ENCODE data around the gene VAX1. TPM values are rescaled to one million over a fixed set of nuclear protein-coding genes. Genes with fewer than 3 reads are reported as not detected.
A peak's percentile ranks its signal among the peaks of the same experiment; 100 is the strongest.

Gene VAX1
- total and polyA plus RNA-seq, 7 donors = not detected

DNA sequence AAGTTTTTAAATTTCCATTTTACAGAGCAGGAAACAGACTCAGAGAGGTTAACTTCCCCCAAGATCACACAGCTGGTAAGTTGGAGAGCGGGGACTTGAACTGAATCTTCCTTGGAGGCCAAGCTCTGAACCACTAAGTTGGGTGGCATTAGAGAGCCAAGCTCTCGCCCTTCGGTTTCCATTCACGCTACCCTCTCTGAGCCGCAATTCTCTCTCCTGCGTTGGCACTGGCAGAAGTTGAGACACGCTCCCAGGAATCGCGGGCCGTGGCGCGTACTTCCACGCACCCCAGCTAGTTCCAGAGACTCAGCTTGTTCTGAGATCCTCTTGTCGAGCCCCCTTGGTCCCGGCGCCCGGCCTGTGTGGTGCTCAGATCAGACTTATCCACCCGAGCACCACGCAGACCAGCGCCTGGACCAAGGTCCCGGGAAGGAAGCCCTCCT, 29.3 kb upstream of the VAX1 start:
- no peaks in the 10 kb centered on the region for H3K9me3 ChIP-seq
- DNase-seq (no peak), ATAC-seq (peak in 1 of 4 donors; percentile 15)
- 8 to 13% (median 11%) methylated on average over 20 to 21 of the region's 21 CpGs for WGBS, 3 donors
- H3K36me3 ChIP-seq (ENCODE audit: insufficient read depth in 1 of 2, low read depth in 1 of 2) = no peaks in the 10 kb centered on the region
- intact Hi-C loops (cut with DNase I) = loop anchor here in 1 of 2 donors (5.0 kb wide), 1 partner anchor 485 kb away; no protein-coding TSS in a partner anchor
- H3K4me3 ChIP-seq = no peak overlapping the region
- peaks cover 8% of the 10 kb centered on the region for H3K4me1 ChIP-seq
- no peak overlapping the region for H3K27ac ChIP-seq
- TF ChIP-seq, protein P1, sequence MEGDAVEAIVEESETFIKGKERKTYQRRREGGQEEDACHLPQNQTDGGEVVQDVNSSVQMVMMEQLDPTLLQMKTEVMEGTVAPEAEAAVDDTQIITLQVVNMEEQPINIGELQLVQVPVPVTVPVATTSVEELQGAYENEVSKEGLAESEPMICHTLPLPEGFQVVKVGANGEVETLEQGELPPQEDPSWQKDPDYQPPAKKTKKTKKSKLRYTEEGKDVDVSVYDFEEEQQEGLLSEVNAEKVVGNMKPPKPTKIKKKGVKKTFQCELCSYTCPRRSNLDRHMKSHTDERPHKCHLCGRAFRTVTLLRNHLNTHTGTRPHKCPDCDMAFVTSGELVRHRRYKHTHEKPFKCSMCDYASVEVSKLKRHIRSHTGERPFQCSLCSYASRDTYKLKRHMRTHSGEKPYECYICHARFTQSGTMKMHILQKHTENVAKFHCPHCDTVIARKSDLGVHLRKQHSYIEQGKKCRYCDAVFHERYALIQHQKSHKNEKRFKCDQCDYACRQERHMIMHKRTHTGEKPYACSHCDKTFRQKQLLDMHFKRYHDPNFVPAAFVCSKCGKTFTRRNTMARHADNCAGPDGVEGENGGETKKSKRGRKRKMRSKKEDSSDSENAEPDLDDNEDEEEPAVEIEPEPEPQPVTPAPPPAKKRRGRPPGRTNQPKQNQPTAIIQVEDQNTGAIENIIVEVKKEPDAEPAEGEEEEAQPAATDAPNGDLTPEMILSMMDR (IDR thresholded peaks at IDR 0.05) = no peak
- peaks cover 10 to 98% (median 39%) of the 10 kb centered on the region in 3 donors for H3K27me3 ChIP-seq (ENCODE audit: insufficient read depth in 3 of 3, low read length in 2 of 3)

GRCh38 chr10:117166418-117167345, 28.6 kb upstream of the VAX1 start:
- no peak overlapping the region for H3K27ac ChIP-seq
- ATAC-seq (no peak), DNase-seq (no peak)
- TF ChIP-seq, protein P1 (IDR thresholded peaks at IDR 0.05) = no peak
- 10% methylated on average over 40 to 41 of the region's 41 CpGs for WGBS, 3 donors
- intact Hi-C loops (cut with DNase I) = loop anchor here in 1 of 2 donors (5.0 kb wide), 1 partner anchor 484 kb away; no protein-coding TSS in a partner anchor
- no peaks in the 10 kb centered on the region for H3K36me3 ChIP-seq (ENCODE audit: insufficient read depth in 1 of 2, low read depth in 1 of 2)
- no peak overlapping the region for H3K4me3 ChIP-seq
- peaks cover 6 to 98% (median 40%) of the 10 kb centered on the region in 3 donors for H3K27me3 ChIP-seq (ENCODE audit: insufficient read depth in 3 of 3, low read length in 2 of 3)
- H3K4me1 ChIP-seq = peaks cover 8% of the 10 kb centered on the region
- no peaks in the 10 kb centered on the region for H3K9me3 ChIP-seq

GRCh38 chr10:117165538-117166417, 27.7 kb upstream of the VAX1 start:
- peaks cover 7 to 98% (median 40%) of the 10 kb centered on the region in 3 donors for H3K27me3 ChIP-seq (ENCODE audit: insufficient read depth in 3 of 3, low read length in 2 of 3)
- TF ChIP-seq, protein P1 (IDR thresholded peaks at IDR 0.05) = peak; percentile 35
- no peaks in the 10 kb centered on the region for H3K36me3 ChIP-seq (ENCODE audit: insufficient read depth in 1 of 2, low read depth in 1 of 2)
- intact Hi-C loops (cut with DNase I) = loop anchor here in 1 of 2 donors (5.0 kb wide), 1 partner anchor 483 kb away; no protein-coding TSS in a partner anchor
- H3K4me1 ChIP-seq = peaks cover 8% of the 10 kb centered on the region
- no peaks in the 10 kb centered on the region for H3K9me3 ChIP-seq
- 2% methylated on average over 46 to 51 of the region's 51 CpGs for WGBS, 3 donors
- H3K4me3 ChIP-seq = peak overlapping the region; percentile 34
- ATAC-seq (peak in 2 of 4 donors; percentile 43 to 54), DNase-seq (peak; percentile 30 to 57)
- H3K27ac ChIP-seq = no peak overlapping the region

GRCh38 chr10:117164592-117165537, 26.8 kb upstream of the VAX1 start:
- intact Hi-C loops (cut with DNase I) = loop anchor here in 1 of 2 donors (5.0 kb wide), 1 partner anchor 483 kb away; no protein-coding TSS in a partner anchor
- no peaks in the 10 kb centered on the region for H3K36me3 ChIP-seq (ENCODE audit: insufficient read depth in 1 of 2, low read depth in 1 of 2)
- H3K4me1 ChIP-seq = peaks cover 8% of the 10 kb centered on the region
- no peaks in the 10 kb centered on the region for H3K9me3 ChIP-seq
- no peak for ATAC-seq
- peaks cover 7 to 98% (median 43%) of the 10 kb centered on the region in 3 donors for H3K27me3 ChIP-seq (ENCODE audit: insufficient read depth in 3 of 3, low read length in 2 of 3)
- peak overlapping the region; percentile 34 for H3K4me3 ChIP-seq
- 7 to 13% (median 13%) methylated on average over 32 of the region's 32 CpGs for WGBS, 3 donors
- no peak for DNase-seq
- TF ChIP-seq, protein P1 (IDR thresholded peaks at IDR 0.05) = no peak
- H3K27ac ChIP-seq = no peak overlapping the region
